ENCODE measurements around the gene MITD1.

Gene MITD1

DNA sequence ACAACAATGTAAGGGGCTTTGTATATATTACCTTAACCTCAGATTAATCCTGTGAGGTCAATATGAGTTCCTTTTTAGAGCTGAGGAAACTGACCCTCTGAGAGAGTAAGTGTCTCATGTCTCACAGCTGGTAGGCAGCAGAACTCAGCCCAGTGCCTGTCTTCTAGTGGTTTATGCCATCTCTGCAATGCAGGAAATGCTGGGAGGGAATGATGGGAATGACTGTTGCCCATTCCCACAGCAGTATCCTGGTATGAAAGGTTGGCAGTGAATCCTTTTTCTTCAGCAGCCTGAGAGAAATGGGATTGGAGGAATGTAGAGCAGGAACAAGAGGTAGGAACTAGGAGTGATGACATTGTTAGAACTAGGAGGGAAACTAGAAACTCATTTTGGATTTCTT is 6.2 kb upstream of the MITD1 start:
- Histone ChIP-seq H3K9ac (ENCODE audit: low read depth, low read length) (no peak overlapping the region), H3K4me3 (ENCODE audit: low read length) (no peak overlapping the region), H3K9me3 (ENCODE audit: insufficient read depth, low read depth, low read length) (no peaks in the 10 kb centered on the region), H3K27ac (ENCODE audit: low read depth, low read length) (no peak overlapping the region), H3K4me1 (ENCODE audit: insufficient read depth, low read length) (peaks cover 4% of the 10 kb centered on the region; the same call in 1 of the 2 replicates), H3K27me3 (ENCODE audit: insufficient read depth, low read length) (no peaks in the 10 kb centered on the region), H3K36me3 (ENCODE audit: insufficient read depth, low read length) (peaks cover 52% of the 10 kb centered on the region)

DNA sequence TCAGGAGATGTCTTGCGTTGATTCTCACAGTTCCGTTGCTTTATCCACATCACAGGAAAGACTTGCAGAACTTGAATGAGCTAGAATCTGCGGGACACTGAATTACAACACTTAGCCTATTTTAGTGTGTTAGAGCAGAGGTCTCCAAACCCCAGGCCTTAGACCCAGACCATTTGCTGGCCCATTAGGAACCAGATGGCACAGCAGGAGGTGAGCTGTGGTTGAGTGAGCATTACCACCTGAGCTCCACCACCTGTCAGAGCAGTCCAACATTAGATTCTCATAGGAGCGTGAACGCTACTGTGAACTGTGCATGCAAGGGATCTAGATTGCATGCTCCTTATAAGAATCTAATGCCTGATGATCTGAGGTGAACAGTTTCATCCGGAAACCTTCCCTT is 4.0 kb upstream of the MITD1 start:
- H3K4me1 ChIP-seq (ENCODE audit: insufficient read depth, low read length), result peaks cover 4% of the 10 kb centered on the region; the same call in 1 of the 2 replicates
- H3K27me3 ChIP-seq (ENCODE audit: insufficient read depth, low read length), result no peaks in the 10 kb centered on the region
- H3K4me3 ChIP-seq (ENCODE audit: low read length), result no peak overlapping the region
- H3K36me3 ChIP-seq (ENCODE audit: insufficient read depth, low read length), result peaks cover 35% of the 10 kb centered on the region
- H3K9me3 ChIP-seq (ENCODE audit: insufficient read depth, low read depth, low read length), result no peaks in the 10 kb centered on the region
- H3K27ac ChIP-seq (ENCODE audit: low read depth, low read length), result no peak overlapping the region
- no peak overlapping the region for H3K9ac ChIP-seq (ENCODE audit: low read depth, low read length)
- WGBS, result 78% methylated on average over 5 of the region's 6 CpGs

DNA sequence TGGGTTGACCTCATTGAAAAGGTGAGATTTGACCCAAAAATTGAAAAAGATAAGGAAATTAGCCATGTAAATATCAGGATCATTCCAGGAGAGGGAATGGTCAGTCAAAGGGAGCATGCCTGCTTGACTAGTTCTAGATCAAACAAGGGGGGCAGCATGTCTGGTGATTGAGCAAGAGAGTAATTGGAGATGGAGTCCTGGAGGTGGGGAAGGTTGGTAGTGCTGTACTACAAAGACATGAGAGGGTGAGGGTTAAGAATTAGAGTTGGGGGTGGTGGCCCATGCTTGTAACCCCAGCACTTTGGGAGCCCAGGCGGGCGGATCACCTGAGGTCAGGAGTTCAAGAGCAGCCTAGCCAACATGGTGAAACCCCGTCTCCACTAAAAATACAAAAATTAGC is 2.2 kb upstream of the MITD1 start:
- Histone ChIP-seq H3K27me3 (ENCODE audit: insufficient read depth, low read length) (no peaks in the 10 kb centered on the region), H3K9ac (ENCODE audit: low read depth, low read length) (no peak overlapping the region), H3K9me3 (ENCODE audit: insufficient read depth, low read depth, low read length) (no peaks in the 10 kb centered on the region), H3K4me1 (ENCODE audit: insufficient read depth, low read length) (peaks cover 4% of the 10 kb centered on the region; the same call in 1 of the 2 replicates), H3K4me3 (ENCODE audit: low read length) (no peak overlapping the region), H3K27ac (ENCODE audit: low read depth, low read length) (no peak overlapping the region), H3K36me3 (ENCODE audit: insufficient read depth, low read length) (peaks cover 17% of the 10 kb centered on the region)
- WGBS, result 93% methylated on average over 3 of the region's 3 CpGs

DNA sequence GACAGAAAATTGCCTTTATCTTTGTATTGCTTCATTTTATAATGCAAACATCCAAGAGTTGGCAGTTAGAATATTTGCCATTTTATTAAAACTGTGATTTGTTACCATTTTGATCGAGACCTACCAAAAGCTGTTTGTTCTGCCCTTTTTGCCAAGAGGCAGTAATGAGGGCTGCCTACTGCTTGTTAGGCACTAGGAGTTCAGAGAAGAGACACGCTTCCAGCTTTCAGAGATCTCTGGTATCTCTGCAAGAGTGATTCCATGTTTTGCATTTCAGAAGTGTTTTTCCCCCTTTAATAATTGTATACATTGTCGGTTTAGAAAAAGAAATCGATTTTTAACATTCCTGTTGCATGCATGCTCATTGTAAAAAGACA is 754 bp upstream of the MITD1 start:
- Histone ChIP-seq H3K4me1 (ENCODE audit: insufficient read depth, low read length) (peaks cover 4% of the 10 kb centered on the region; the same call in 1 of the 2 replicates), H3K9ac (ENCODE audit: low read depth, low read length) (peak overlapping the region; percentile 93), H3K4me3 (ENCODE audit: low read length) (peak overlapping the region; percentile 84), H3K27me3 (ENCODE audit: insufficient read depth, low read length) (no peaks in the 10 kb centered on the region), H3K27ac (ENCODE audit: low read depth, low read length) (peak overlapping the region; percentile 88), H3K9me3 (ENCODE audit: insufficient read depth, low read depth, low read length) (no peaks in the 10 kb centered on the region), H3K36me3 (ENCODE audit: insufficient read depth, low read length) (peaks cover 6% of the 10 kb centered on the region)
- WGBS, result 2% methylated on average over 4 of the region's 4 CpGs

DNA sequence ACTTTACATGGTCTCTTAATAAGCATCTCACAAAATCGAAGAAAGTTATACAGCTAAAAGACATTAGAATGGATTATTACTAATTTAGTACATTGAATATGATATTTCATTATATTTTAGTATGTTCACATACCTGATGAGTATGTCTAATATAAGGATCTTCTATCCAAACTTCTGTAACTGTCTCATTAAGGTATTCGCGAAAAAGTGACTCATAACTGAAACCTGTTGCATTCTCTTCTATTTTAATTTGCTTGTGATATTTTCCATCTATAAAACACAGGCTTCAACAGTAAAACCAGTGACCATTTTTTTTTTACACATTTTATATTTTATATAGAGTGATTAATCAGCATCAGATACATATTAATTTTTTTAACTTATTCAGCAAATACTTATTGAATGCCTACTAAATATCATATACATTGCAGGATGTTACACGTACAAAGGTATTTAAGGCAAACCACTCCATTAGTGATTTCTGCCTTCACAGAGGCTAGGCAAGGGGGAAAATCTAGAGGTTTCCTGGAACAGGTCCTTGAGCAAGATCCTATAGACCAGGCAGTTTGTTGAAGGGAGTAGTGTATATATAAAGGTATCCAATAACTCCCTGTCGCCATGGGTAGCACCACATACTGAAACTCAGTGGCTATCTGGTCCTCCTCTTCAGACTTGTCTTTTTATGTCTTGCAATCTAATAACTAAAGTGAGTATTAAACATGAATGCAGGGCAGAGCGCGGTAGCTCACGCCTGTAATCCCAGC is 9.3 kb downstream of the MITD1 start:
- WGBS, result 96% methylated on average over 7 of the region's 8 CpGs
- H3K27me3 ChIP-seq (ENCODE audit: insufficient read depth, low read length), result no peaks in the 10 kb centered on the region

DNA sequence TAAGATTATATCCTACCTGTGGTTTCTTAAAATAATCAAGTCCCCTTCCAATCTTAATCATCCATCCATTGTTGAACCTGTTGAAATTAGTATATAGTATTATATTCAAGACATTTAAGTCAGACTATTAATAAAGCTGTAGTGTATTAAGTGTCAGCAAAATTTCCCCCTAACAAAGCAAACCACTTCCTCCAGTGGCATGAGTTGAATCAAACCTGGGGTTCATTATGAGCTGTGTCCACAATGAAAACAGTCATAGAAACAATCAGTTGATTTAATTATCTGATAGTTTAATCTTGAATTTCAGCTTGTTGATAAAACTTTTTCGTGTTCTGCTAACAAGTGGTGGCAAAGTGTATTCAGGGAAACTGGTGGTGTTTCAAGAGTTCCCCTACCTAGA is 11.3 kb downstream of the MITD1 start:
- Histone ChIP-seq H3K9me3 (ENCODE audit: insufficient read depth, low read depth, low read length) (no peaks in the 10 kb centered on the region), H3K4me1 (ENCODE audit: insufficient read depth, low read length) (no peaks in the 10 kb centered on the region), H3K4me3 (ENCODE audit: low read length) (no peak overlapping the region), H3K9ac (ENCODE audit: low read depth, low read length) (no peak overlapping the region), H3K36me3 (ENCODE audit: insufficient read depth, low read length) (peaks cover 71% of the 10 kb centered on the region), H3K27ac (ENCODE audit: low read depth, low read length) (no peak overlapping the region), H3K27me3 (ENCODE audit: insufficient read depth, low read length) (no peaks in the 10 kb centered on the region)
- 87% methylated on average over 1 of the region's 1 CpG for WGBS

More for the DNA sequence above, 9.3 kb downstream of the MITD1 start:
- H3K36me3 ChIP-seq (ENCODE audit: insufficient read depth, low read length), result peaks cover 59% of the 10 kb centered on the region
- H3K9me3 ChIP-seq (ENCODE audit: insufficient read depth, low read depth, low read length), result no peaks in the 10 kb centered on the region
- no peak overlapping the region for H3K4me3 ChIP-seq (ENCODE audit: low read length)
- no peak overlapping the region for H3K9ac ChIP-seq (ENCODE audit: low read depth, low read length)
- no peak overlapping the region for H3K27ac ChIP-seq (ENCODE audit: low read depth, low read length)
- no peaks in the 10 kb centered on the region for H3K4me1 ChIP-seq (ENCODE audit: insufficient read depth, low read length)

DNA sequence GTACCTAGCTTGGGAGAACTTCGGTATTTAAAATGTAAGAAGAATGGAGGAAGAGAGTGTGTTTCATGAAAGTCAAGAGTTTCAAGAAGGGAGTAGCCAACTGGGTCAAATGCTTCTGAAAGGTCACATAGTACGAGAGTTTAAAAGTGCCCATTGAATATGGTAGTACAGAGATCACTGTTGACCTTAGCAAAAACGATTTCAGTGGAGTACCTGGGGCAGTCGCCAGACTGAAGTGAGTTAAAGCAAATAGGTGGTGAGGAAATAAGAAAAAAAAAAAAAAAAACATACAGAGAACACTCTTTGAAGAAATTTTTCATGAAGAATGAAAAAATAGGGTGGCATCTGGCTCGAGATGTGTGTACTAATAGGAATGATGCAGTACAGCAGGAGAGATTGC is 14.6 kb downstream of the MITD1 start:
- Histone ChIP-seq H3K27me3 (ENCODE audit: insufficient read depth, low read length) (no peaks in the 10 kb centered on the region), H3K36me3 (ENCODE audit: insufficient read depth, low read length) (peaks cover 65% of the 10 kb centered on the region), H3K9ac (ENCODE audit: low read depth, low read length) (no peak overlapping the region), H3K4me1 (ENCODE audit: insufficient read depth, low read length) (no peaks in the 10 kb centered on the region), H3K27ac (ENCODE audit: low read depth, low read length) (no peak overlapping the region), H3K9me3 (ENCODE audit: insufficient read depth, low read depth, low read length) (no peaks in the 10 kb centered on the region), H3K4me3 (ENCODE audit: low read length) (no peak overlapping the region)
- WGBS, result 92% methylated on average over 5 of the region's 5 CpGs

DNA sequence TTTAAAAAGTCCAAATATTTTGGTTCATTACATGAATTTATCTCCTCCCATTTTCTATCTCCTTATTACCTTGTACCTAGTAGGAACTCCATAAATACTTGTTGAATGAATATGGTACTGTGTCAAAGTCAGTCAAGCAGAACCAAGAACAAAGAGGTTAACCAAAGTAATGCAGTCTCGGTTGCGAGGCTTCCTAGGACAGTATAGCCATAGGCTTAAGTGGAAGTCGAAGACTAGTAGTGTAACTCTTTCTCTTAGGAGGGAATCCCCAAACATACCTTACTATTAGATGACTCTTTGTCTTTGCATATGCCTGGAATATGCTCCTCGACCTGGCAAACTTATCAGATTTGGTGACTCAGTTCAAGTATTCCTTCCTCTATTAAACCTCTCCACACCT is 21.3 kb downstream of the MITD1 start:
- 96% methylated on average over 4 of the region's 4 CpGs for WGBS
- H3K9me3 ChIP-seq (ENCODE audit: insufficient read depth, low read depth, low read length), result no peaks in the 10 kb centered on the region
- peaks cover 37% of the 10 kb centered on the region for H3K36me3 ChIP-seq (ENCODE audit: insufficient read depth, low read length)
- H3K9ac ChIP-seq (ENCODE audit: low read depth, low read length), result no peak overlapping the region
- H3K4me3 ChIP-seq (ENCODE audit: low read length), result no peak overlapping the region
- H3K27me3 ChIP-seq (ENCODE audit: insufficient read depth, low read length), result no peaks in the 10 kb centered on the region
- H3K4me1 ChIP-seq (ENCODE audit: insufficient read depth, low read length), result peaks cover 3% of the 10 kb centered on the region; the same call in 1 of the 2 replicates
- no peak overlapping the region for H3K27ac ChIP-seq (ENCODE audit: low read depth, low read length)

DNA sequence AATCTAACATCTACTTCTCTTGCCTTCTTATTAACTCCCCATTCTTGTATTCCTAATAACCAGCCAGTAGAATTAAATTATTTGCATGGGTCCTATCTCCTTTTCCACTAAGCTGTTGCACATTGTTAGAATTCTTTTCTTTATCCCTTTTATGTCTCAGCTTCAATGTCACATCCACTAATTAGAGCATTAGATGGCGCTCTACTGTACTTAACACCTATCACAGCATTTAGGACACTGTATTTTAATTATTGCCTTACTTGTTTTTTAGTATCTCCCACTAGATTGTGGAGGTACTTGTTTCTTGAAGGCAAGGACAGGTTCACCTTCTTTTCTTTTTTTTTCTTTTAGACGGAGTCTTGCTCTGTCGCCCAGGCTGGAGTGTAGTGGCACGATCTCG is 22.3 kb downstream of the MITD1 start:
- Histone ChIP-seq H3K36me3 (ENCODE audit: insufficient read depth, low read length) (peaks cover 35% of the 10 kb centered on the region), H3K4me1 (ENCODE audit: insufficient read depth, low read length) (peaks cover 6% of the 10 kb centered on the region; the same call in 1 of the 2 replicates), H3K4me3 (ENCODE audit: low read length) (no peak overlapping the region), H3K9me3 (ENCODE audit: insufficient read depth, low read depth, low read length) (no peaks in the 10 kb centered on the region), H3K9ac (ENCODE audit: low read depth, low read length) (no peak overlapping the region), H3K27ac (ENCODE audit: low read depth, low read length) (no peak overlapping the region), H3K27me3 (ENCODE audit: insufficient read depth, low read length) (no peaks in the 10 kb centered on the region)
- WGBS, result 97% methylated on average over 5 of the region's 5 CpGs

DNA sequence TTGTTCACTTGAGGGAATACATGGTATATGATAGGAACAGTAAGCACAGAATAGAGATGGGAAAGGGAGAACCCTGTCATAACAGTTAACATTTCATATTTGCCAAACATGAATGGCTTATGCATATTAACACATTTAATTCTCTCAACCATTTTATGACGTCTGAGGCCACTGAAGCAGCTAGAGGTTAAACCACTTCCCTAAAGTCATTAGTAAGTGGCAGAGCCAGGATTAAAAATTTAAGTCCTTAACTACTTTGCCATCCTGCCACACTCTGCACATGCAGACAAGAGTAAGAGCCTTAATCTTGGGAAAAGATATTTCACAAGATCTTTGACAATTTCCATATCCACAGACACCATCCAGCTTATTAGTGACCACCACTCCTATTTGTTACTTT is 24.0 kb downstream of the MITD1 start:
- Histone ChIP-seq H3K4me3 (ENCODE audit: low read length) (no peak overlapping the region), H3K27me3 (ENCODE audit: insufficient read depth, low read length) (no peaks in the 10 kb centered on the region), H3K4me1 (ENCODE audit: insufficient read depth, low read length) (peaks cover 6% of the 10 kb centered on the region; the same call in 1 of the 2 replicates), H3K27ac (ENCODE audit: low read depth, low read length) (no peak overlapping the region), H3K9me3 (ENCODE audit: insufficient read depth, low read depth, low read length) (no peaks in the 10 kb centered on the region), H3K9ac (ENCODE audit: low read depth, low read length) (no peak overlapping the region), H3K36me3 (ENCODE audit: insufficient read depth, low read length) (peaks cover 27% of the 10 kb centered on the region)
- 95% methylated on average over 1 of the region's 1 CpG for WGBS

DNA sequence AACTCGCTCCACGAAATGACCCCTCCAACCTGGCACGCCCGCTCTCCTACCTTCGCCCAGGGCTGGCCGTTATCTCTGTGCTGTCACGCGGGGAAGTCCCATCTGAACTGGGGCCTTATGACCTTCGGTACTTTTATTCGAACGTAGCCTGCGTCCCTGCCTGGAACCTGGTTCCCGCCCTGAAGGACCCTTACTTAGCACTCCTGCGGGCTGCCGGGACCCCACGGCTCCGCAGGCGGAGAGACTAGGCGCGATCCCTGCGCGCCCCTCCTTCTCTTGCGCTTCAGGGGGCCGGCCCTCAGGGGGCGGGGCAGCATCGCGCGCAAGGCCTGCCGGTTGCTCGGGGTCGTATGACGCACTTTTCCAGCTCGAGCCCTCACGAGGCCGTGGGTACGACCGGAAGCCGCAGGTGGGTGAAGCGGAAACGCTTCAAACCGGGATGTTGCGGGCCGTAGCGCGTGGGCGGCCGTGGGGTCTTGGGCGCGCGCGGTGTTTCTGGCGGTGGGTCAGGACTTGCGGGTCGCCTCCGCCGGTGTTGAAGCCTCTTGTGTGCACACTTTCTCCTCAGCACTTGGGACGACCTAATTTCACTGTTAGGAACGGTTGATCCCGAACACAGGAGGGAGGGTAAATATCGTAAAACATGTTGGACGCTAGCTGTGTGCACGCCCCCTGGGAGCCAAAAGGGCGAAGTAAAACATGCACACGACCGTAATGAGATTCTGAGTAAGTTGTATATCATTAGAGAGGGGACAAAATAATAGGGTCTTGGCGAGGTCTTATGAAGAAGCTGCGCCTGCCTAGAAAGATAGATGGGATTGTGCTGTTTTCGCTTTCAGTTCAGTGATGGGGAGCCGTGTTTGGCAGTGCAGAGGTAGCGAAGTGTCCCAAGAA is 26.0 kb downstream of the MITD1 start, which contains the start of the genes LIPT1 and TSGA10:
Gene LIPT1, plus strand, starts transcription at position 325 of the 894 bp plus-strand sequence. CDS start 6,991 bp downstream, outside the sequence.
Gene TSGA10, minus strand, starts transcription at position 300 of the 894 bp plus-strand sequence. CDS start 45,503 bp downstream, outside the sequence.
- Histone ChIP-seq H3K36me3 (ENCODE audit: insufficient read depth, low read length) (peaks cover 21% of the 10 kb centered on the region), H3K9ac (ENCODE audit: low read depth, low read length) (peak within 1 kb of the TSS; percentile 86), H3K4me1 (ENCODE audit: insufficient read depth, low read length) (peaks cover 6% of the 10 kb centered on the region; the same call in 1 of the 2 replicates), H3K27me3 (ENCODE audit: insufficient read depth, low read length) (no peaks in the 10 kb centered on the region), H3K4me3 (ENCODE audit: low read length) (peak within 1 kb of the TSS; percentile 79), H3K9me3 (ENCODE audit: insufficient read depth, low read depth, low read length) (no peaks in the 10 kb centered on the region), H3K27ac (ENCODE audit: low read depth, low read length) (peak within 1 kb of the TSS; percentile 79)
- under 1% methylated on average over 70 of the region's 70 CpGs for WGBS

Measured in HUES64 (cell line).